Retina (tissue), 1 donor: Measurements from ENCODE around the gene ZNF689.
"Not testable (repeated sequence)": the region's sequence is repeated elsewhere in the genome, so short reads cannot be mapped to it uniquely, and the experiment has no call there.

Source experiments
- DNase-seq: peaks from one replicate; pipeline ENCODE4 v3.0.0-alpha.2; 2016

Gene ZNF689

DNA sequence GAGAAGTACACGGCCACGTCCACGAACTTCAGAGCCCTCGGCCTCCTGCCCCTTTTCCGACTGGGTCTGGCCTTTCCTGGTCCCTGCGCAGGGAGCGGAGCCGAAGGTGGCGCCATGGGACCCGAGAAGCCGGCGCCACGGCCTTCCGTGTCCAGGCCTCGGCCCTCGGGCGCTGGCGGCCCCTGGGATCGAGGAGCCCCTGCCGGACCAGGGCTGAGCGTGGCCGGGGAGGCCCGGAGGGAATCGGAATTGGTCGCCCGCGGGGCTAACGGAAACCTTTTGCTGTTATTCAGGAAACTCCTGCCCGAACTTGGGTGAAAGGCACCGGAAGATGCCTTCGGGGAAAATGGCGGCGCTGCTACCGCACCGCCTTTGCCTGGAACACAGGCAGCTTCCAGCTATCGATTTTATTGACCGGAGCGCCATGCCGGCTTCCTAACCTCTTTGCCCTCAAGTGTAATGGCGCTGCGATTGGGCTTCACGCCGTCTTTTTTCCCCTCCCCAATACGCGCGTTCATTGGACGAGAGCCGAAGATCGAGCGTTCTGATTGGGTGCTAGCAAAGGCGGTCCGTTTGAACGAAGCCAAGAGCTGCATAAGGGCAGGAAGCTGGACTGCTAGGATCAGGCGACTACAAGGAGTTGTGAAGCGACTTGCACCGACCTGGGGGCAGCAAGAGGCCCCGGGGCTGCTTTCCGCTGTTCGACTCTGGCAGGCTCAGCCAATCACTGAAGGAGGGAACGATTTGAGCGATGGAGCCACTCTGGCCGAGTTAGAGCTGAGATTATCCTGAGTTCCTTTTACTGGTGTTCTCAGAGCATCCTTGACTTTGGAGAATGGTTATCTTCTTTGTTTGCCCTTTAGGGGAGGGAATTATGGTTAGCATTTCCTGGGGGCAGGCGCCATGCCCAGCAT, at the start of gene ZNF689:
TSS of gene ZNF689 (minus strand) at position 464 of the 914 bp plus-strand sequence. CDS start at position 116, 348 bp downstream.
- DNase-seq = peak; percentile 99

- peak; percentile 100 for DNase-seq
Observed at GRCh38 chr16:30658731-30659506, 48.7 kb upstream of the ZNF689 start.

DNA sequence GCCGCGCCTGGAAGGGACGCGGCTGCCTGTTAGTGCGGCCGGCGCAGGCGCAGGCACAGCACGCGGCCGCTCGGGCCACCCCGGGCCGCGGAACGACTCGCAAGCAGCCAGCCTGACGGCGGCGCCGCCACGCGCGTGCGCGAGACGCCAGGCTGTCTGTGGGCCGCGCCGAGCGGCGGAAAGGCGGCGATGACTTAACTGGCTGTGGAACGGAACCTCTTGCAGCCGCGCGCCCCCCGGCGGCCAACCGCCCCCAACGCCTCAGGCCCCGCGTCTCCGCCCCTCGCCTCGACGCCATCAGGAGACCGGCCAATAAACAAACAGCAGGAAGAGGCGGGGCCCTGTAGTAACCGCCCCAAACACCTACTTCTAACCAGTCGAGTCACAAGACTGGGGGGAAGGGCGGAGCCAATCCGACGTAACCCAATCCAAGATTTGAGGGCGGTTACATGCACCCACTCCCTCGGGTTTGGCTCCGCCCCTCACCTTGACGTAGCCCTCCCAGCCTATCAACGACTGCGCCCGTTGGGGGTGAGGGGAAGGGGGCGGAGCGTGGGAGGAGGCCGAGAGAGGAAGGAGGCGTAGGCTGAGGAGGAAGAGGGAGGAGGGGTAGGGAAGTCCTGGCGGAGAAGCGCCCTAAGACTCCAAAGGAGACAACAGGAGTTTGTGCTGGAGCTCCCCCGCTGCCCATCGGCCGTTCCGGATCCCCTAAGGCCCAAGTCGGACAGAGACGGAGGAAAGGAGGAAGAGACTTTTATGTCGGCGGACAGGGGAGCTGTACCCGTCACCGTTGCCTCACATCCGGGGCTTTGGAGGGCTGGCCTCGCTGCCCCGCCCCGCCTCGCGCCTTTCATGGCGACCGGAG, 47.9 kb upstream of the ZNF689 start, which contains the start of gene FBRS:
TSS of gene FBRS (plus strand) at position 566 of the 865 bp plus-strand sequence. CDS start 1,088 bp downstream, outside the sequence.
- DNase-seq = peak; percentile 100

- DNase-seq = no peak
Observed at GRCh38 chr16:30656974-30657865, 47.0 kb upstream of the ZNF689 start.

GRCh38 chr16:30656388-30656787, 46.2 kb upstream of the ZNF689 start:
- DNase-seq = no peak

- no peak for DNase-seq
Observed at GRCh38 chr16:30655815-30656347, 45.7 kb upstream of the ZNF689 start.

DNA sequence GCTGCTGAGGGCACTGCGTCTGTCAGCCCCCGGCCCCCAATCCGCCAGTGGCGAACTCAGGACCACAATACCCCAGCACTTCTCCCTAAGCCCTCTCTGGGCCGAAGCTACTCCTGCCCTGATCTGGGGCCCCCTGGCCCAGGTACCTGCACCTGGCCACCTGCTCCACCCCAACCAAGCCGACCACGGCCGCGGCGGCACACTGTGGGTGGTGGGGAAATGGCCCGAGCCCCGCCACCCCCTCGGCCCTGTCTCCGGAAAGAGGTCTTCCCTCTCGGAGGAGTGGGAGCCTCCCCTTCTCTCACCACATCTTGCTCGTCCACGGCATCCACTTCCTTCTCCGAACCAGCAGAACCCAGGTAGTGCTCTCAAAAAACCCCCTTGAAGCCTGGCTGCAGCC, 44.7 kb upstream of the ZNF689 start:
- DNase-seq = no peak

- DNase-seq = no peak
Observed at GRCh38 chr16:30652718-30653117, 42.5 kb upstream of the ZNF689 start.

GRCh38 chr16:30652005-30652296, 41.8 kb upstream of the ZNF689 start:
- no peak for DNase-seq

DNA sequence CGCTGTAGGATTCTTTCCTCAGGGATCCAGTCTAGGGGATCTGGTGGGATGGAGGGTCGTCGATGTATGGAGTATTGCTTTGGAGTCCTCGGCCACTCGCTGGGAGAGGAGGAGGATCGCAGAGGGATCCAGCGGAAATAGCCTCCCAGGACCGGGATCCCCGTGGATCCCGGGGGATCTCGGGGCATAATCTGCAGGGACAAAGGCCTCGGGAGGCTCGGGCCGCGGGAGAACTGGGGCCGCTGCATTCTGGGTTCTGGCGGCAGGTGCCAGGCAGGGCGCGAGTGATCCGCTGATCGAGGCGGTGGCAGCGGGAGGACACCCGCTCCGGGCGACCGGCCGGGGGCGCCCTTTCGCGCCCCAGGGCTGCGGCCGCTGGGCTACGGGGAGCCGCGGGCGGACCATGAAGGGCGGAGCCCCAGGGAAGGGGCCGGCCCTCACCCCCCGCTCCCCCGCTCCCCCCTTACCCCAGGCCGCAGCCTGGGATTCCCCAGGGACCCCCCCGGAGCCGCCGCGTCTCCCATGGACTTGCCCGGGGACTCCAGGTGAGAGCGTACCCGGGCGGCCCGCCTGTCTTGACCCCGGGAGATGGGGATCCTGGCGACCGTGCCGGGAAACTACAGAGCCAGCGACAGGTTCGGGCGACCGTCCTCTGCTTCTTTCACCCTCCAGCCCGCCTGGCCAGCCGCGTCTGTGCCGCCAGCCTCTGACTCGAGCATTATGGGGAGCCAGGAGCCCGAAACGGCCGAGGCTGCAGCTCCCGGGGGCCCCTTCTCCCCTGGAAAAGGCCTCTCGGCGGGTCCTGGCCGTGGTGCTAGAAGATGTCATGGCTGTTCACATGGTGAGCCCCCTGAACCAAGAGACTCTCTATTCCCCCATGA, 41.2 kb upstream of the ZNF689 start:
- DNase-seq = peak; percentile 61

GRCh38 chr16:30650369-30651123, 40.4 kb upstream of the ZNF689 start, which contains the start of gene PRR14:
Gene PRR14, plus strand, starts transcription at chr16:30650960. Its CDS starts 686 bp downstream, at chr16:30651646.
- DNase-seq = peak; percentile 99

DNA sequence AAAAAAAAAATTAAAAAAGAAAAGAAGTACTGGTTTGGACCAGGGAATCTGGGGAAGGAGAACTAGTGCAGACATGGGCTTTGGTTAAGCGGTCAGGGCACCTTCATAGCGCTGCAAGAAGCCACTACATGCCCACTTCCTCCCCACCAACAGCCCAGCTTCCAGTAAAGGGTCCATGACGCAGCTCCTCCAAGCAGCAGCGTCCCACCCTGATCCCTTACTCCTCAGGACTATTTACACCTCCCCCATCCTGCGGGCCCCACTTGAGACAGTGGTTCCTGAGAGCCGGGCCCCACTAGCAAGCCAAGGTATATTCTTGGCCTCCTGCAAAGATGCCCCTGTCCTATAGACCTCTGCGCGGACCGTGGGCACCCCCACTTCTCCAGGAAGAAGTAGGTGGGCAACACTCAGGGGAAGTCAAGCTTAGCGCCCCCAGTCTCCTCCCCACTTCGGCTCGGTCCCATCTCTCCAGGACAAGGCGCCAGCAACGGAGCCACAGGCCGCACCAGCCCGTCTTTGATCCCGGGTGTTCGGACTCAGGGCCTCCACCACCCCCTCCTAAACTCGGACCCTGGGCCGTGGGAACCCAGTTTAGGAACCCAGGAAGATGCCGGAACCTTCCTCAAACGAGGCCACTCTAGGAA, 39.7 kb upstream of the ZNF689 start:
- no peak for DNase-seq

DNA sequence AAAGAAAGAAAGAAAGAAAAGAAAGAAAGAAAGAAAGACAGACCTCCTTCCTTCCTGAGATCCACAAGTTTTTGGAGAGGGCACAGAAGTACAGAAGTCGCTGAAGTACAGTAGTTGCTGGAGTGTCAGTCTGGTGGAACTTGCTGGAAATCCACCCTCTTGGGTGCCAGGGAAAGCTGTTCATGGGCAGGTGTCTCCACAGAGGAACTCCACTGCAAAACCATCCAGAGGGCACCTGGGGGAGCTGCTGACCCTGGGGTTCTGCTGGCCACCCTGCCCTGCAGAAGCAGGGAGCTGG, 37.0 kb upstream of the ZNF689 start:
- DNase-seq = no peak

DNA sequence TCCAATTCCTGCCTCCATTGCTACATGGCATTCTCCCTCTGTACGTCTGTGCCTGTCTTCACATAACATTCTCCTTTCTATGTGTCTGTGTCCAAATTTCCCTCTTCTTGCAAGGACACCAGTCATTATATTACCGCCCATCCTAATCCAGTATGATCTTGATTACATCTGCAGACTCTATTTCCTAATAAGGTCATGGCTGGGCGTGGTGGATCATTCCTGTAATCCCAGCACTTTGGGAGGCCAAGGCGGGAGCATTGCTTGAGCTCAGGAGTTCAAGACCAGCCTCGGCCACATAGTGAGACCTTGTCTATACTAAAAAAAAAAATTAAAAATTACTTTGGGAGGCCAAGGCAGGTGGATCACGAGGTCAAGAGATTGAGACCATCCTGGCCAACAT, 35.5 kb upstream of the ZNF689 start:
- no peak for DNase-seq

DNA sequence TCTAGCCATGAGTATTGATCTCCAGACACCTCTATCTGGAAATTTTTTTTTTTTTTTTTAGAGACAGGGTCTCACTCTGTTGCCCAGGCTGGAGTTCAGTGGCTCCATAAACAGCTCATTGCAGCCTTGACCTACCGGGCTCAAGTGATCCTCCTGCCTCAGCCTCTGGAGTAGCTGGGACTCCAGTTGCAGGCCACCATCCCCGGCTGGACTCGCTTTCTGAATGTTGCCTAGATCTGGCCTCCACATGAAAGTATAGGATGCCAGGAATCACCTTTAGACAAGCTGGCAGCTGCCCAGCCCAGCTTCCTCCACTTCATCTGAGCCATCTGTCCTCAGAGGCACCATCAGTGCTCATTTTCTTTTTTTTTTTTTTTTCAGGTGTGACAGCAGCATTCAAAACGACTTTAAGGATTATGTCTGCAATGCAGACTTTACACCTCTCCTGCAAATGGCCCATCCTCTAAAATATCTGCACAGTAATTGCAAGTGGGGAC, 34.2 kb upstream of the ZNF689 start:
- no peak for DNase-seq

DNA sequence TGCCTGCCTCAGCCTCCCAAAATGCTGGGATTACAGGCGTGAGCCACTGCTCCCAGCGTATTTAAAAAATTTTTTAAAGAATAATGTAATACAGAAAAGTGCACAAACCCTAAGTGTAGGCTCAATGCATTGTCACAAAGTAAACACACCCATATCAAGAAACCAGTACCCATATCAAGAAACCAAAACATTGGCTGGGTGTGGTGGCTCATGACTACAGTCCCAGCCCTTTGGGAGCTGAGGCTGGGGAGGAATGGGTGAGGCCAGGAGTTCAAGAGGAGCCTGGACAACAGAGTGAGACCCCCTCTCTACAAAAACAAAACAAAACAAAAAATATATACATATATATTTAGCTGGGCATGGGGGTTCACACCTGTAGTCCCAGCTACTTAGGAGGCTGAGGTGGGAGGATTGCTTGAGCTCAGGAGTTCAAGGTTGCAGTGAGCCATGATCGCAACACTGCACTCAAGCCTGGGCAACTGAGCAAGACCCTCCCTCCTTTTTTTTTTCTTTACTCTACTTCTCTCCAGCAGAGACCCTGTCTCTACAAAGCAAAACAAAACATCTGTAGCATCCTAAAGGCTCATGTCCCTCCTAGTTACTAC, 31.3 kb upstream of the ZNF689 start:
- no peak for DNase-seq

DNA sequence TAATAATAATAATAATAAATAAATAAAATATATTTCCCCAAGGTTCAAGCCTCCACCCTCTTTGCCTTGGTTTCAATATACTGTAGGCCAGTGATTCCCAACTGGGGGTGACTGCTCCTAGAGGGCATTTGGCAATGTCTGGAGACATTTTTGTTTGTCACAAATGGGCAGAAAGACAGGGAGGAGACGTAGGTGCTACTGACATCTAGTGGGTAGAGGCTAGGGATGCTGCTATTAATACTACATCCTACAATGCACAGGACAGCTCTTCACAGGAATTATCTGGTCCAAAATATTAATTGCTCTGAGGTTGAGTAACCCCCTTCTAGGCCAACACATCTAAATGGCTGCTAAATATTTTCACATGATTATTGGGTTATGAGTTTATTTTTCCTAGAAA, 27.8 kb upstream of the ZNF689 start:
- DNase-seq = no peak

GRCh38 chr16:30637139-30637538, 26.9 kb upstream of the ZNF689 start:
- DNase-seq = not testable (repeated sequence)

DNA sequence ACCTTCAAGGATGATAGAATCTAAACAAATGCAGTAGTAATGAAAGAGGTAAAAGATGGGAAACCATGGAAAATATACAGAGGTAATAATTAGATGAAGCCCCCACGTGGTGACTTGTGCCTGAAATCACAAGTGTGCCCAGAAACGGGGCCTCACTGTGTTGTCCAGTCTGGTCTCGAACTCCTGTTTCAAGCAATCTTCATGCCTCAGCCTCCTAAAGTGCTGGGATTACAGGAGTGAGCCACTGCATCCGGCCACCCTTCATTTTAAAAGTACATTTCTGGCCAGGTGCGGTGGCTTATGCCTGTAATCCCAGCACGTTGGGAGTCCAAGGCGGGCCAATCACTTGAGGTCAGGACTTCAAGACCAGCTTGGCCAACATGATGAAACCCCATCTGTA, 26.4 kb upstream of the ZNF689 start:
- DNase-seq = no peak
